HepG2 (cell line): ENCODE measurements around the gene ZNF8. TPM values are rescaled to one million over a fixed set of nuclear protein-coding genes. Genes with fewer than 3 reads are reported as not detected.

Experiments
- ARNT ChIP-seq: fragments of 450-650 bp; IDR thresholded peaks from 2 replicates; pipeline ENCODE4 v1.6.1; 2017
- ATAD3A ChIP-seq: sonication (generic); formaldehyde crosslinking; IDR thresholded peaks from 2 replicates; pipeline ENCODE4 v1.4.0; 2020; ENCODE audit warnings: missing genetic modification reagents
- DZIP1 ChIP-seq: sonication (generic); formaldehyde crosslinking; IDR thresholded peaks from 2 replicates; pipeline ENCODE4 v1.5.0; 2020; ENCODE audit warnings: mild to moderate bottlenecking, missing genetic modification reagents
- FOXJ3 ChIP-seq: sonication (generic); formaldehyde crosslinking; IDR thresholded peaks from 2 replicates; pipeline ENCODE4 v1.4.0; 2020; ENCODE audit warnings: missing genetic modification reagents, mild to moderate bottlenecking, borderline replicate concordance
- JDP2 ChIP-seq: sonication (generic); formaldehyde crosslinking; IDR thresholded peaks from 2 replicates; pipeline ENCODE4 v1.8.1; 2022; ENCODE audit warnings: missing genetic modification reagents, borderline replicate concordance
- MEIS2 ChIP-seq: sonication (generic); formaldehyde crosslinking; IDR thresholded peaks from 2 replicates; pipeline ENCODE4 v1.9.0; 2021; ENCODE audit warnings: mild to moderate bottlenecking, missing genetic modification reagents
- NCOA1 ChIP-seq: sonication (generic); formaldehyde crosslinking; IDR thresholded peaks from 2 replicates; pipeline ENCODE4 v1.9.0; 2021; ENCODE audit warnings: missing genetic modification reagents
- SP4 ChIP-seq: sonication (generic); formaldehyde crosslinking; IDR thresholded peaks from 2 replicates; pipeline ENCODE4 v1.8.1; 2023; ENCODE audit warnings: mild to moderate bottlenecking, missing genetic modification reagents
- U2AF1 ChIP-seq: fragments of 200-400 bp; formaldehyde crosslinking; optimal IDR thresholded peaks from 2 replicates; pipeline ENCODE3; 2017; ENCODE audit warnings: mild to moderate bottlenecking, low read depth, low read length
- WIZ ChIP-seq: sonication (generic); formaldehyde crosslinking; IDR thresholded peaks from 2 replicates; pipeline ENCODE4 v1.5.1; 2020; ENCODE audit warnings: mild to moderate bottlenecking, missing genetic modification reagents
- ZNF280B ChIP-seq: sonication (generic); formaldehyde crosslinking; IDR thresholded peaks from 2 replicates; pipeline ENCODE4 v1.5.0; 2020; ENCODE audit warnings: missing genetic modification reagents, mild to moderate bottlenecking, borderline replicate concordance
- ZNF292 ChIP-seq: sonication (generic); formaldehyde crosslinking; IDR thresholded peaks from 2 replicates; pipeline ENCODE4 v1.8.1; 2022; ENCODE audit warnings: mild to moderate bottlenecking, low read depth, missing genetic modification reagents, borderline replicate concordance
- ZNF543 ChIP-seq: sonication (generic); formaldehyde crosslinking; IDR thresholded peaks from 2 replicates; pipeline ENCODE4 v1.4.0; 2020; ENCODE audit warnings: mild to moderate bottlenecking, missing genetic modification reagents
- ZNF569 ChIP-seq: sonication (generic); formaldehyde crosslinking; IDR thresholded peaks from 2 replicates; pipeline ENCODE4 v1.5.0; 2020; ENCODE audit warnings: mild to moderate bottlenecking, missing genetic modification reagents, moderate library complexity, borderline replicate concordance
- ZNF629 ChIP-seq: sonication (generic); formaldehyde crosslinking; conservative IDR thresholded peaks from 2 replicates; pipeline ENCODE4 v1.5.0; 2020; ENCODE audit warnings: missing genetic modification reagents
- ZNF747 ChIP-seq: sonication (generic); formaldehyde crosslinking; IDR thresholded peaks from 2 replicates; pipeline ENCODE4 v1.8.1; 2023; ENCODE audit warnings: missing genetic modification reagents, mild to moderate bottlenecking, borderline replicate concordance
- ZNF788 ChIP-seq: sonication (generic); formaldehyde crosslinking; IDR thresholded peaks from 2 replicates; pipeline ENCODE4 v1.5.0; 2020; ENCODE audit warnings: mild to moderate bottlenecking, missing genetic modification reagents, borderline replicate concordance
- ZSCAN20 ChIP-seq: sonication (generic); formaldehyde crosslinking; IDR thresholded peaks from 2 replicates; pipeline ENCODE4 v1.4.0; 2020; ENCODE audit warnings: missing genetic modification reagents, mild to moderate bottlenecking, borderline replicate concordance
- polyA plus RNA-seq, 8 experiments: library from polyadenylated mRNA; depleted of rRNA in 3 of 8; stranded (reverse) in 7 of 8; unstranded in 1 of 8; fragments of >200 nt; fragmentation: Illumina TruSeq in 4 of 8; extraction: Trizol in 4 of 8; gene quantifications; 2 replicates each; pipeline versions ENCODE4 v1.2.1 to v1.2.3, GENCODE V29; 2011 to 2016; ENCODE audit warnings: low read depth in 4 of 8, missing spikeins in 1 of 8, mixed read lengths in 1 of 8; ENCODE audit not compliant: insufficient read depth in 1 of 8
- total RNA-seq, 5 experiments: library from RNA; depleted of rRNA; stranded (reverse); fragments of >200 nt; fragmentation: Illumina TruSeq; extraction: Trizol; gene quantifications; 2 replicates each; pipeline ENCODE4 v1.2.3, GENCODE V29; 2016; ENCODE audit warnings: low read depth in 1 of 5
- TF ChIP-seq, protein P1 (sequence below): sonication (generic); formaldehyde crosslinking; IDR thresholded peaks from 2 replicates; pipeline ENCODE4 v1.5.0; 2020; ENCODE audit warnings: mild to moderate bottlenecking, missing genetic modification reagents
- TF ChIP-seq, protein P2 (sequence below): IDR thresholded peaks from 2 replicates; pipeline ENCODE4 v1.6.1; 2016; ENCODE audit warnings: mild to moderate bottlenecking

The ZNF8 gene
- total and polyA plus RNA-seq, 2 of the 13 experiments (the other 11 are each of a cell fraction or from before 2014, with no cell fraction given): 3.1 to 3.3 TPM

DNA sequence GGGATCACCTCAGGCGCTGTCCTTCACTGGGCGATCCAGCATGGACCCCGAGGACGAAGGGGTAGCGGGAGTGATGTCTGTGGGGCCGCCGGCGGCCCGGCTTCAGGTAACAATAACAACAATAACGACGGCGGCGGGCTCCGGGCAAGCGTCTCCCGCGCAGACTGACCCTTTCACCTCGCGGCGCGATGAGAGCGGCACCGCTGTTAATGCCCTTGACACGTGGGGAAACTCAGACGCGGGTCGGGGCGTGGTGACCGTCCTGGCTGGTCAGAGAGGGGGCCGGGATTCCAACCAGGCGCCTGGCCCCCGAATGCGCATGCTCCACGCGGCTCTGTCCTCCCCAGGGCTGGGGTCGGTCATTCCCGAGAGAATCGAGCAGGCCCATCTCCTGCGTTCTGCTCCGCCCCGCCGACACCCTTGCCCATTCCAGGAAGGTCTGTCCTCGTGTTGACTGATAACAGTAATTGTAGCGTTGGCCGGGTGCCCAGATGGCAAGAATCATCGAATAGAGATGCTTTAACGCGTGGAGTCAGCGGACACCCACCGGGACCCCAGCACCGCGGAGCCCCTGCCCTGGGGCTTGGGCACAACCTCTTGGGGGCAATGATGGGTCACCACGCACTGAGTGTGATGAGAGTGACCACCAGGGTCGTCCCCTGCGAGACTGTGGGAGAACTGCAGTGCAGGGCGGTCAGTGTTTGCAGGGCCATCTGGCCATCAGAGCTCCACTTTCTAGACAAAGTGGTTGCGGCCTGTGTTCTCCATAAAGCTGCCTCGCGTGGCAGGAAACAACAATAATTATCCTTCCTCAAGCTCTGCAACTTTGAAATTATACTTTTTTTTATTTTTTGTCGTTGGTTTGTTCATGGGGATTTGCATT is 528 bp downstream of the ZNF8 start (continued):
- TF ChIP-seq DZIP1 (CRISPR knock-in tag) (no peak; the same call in 1 of the 2 replicates), FOXJ3 (CRISPR knock-in tag) (peak; percentile 48; the same call in 1 of the 2 replicates), ZNF629 (CRISPR knock-in tag) (0 out of 2 replicates have a peak, but pooled peaks have one; percentile 7), ZNF747 (CRISPR knock-in tag) (peak; percentile 72), ZNF788 (CRISPR knock-in tag) (no peak), JDP2 (CRISPR knock-in tag) (no peak), SP4 (CRISPR knock-in tag) (no peak; the same call in 1 of the 2 replicates), ZNF543 (CRISPR knock-in tag) (peak; percentile 74; the same call in 1 of the 2 replicates), U2AF1 (no peak), ATAD3A (CRISPR knock-in tag) (no peak), ZNF569 (CRISPR knock-in tag) (no peak), ZNF280B (CRISPR knock-in tag) (no peak), ARNT (no peak), WIZ (no peak), NCOA1 (CRISPR knock-in tag) (no peak), MEIS2 (CRISPR knock-in tag) (peak; percentile 72), ZSCAN20 (CRISPR knock-in tag) (0 out of 2 replicates have a peak, but pooled peaks have one; percentile 75), ZNF292 (CRISPR knock-in tag) (0 out of 2 replicates have a peak, but pooled peaks have one; percentile 31)
- TF ChIP-seq, protein P1, sequence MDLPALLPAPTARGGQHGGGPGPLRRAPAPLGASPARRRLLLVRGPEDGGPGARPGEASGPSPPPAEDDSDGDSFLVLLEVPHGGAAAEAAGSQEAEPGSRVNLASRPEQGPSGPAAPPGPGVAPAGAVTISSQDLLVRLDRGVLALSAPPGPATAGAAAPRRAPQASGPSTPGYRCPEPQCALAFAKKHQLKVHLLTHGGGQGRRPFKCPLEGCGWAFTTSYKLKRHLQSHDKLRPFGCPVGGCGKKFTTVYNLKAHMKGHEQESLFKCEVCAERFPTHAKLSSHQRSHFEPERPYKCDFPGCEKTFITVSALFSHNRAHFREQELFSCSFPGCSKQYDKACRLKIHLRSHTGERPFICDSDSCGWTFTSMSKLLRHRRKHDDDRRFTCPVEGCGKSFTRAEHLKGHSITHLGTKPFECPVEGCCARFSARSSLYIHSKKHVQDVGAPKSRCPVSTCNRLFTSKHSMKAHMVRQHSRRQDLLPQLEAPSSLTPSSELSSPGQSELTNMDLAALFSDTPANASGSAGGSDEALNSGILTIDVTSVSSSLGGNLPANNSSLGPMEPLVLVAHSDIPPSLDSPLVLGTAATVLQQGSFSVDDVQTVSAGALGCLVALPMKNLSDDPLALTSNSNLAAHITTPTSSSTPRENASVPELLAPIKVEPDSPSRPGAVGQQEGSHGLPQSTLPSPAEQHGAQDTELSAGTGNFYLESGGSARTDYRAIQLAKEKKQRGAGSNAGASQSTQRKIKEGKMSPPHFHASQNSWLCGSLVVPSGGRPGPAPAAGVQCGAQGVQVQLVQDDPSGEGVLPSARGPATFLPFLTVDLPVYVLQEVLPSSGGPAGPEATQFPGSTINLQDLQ (CRISPR knock-in tag): peak; percentile 87; the same call in 1 of the 2 replicates
- TF ChIP-seq, protein P2, sequence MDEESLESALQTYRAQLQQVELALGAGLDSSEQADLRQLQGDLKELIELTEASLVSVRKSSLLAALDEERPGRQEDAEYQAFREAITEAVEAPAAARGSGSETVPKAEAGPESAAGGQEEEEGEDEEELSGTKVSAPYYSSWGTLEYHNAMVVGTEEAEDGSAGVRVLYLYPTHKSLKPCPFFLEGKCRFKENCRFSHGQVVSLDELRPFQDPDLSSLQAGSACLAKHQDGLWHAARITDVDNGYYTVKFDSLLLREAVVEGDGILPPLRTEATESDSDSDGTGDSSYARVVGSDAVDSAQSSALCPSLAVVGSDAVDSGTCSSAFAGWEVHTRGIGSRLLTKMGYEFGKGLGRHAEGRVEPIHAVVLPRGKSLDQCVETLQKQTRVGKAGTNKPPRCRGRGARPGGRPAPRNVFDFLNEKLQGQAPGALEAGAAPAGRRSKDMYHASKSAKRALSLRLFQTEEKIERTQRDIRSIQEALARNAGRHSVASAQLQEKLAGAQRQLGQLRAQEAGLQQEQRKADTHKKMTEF (CRISPR knock-in tag): 0 out of 2 replicates have a peak, but pooled peaks have one; percentile 5
